NCI-H2171 (cell line): ENCODE measurements around the gene CCDC51.
"Not testable (repeated sequence)": the region's sequence is repeated elsewhere in the genome, so short reads cannot be mapped to it uniquely, and the experiment has no call there.

Source experiments
- DNase-seq: peaks from one replicate; lab custom pipeline; 2025; lab: John Stamatoyannopoulos, UW

CCDC51 gene

DNA sequence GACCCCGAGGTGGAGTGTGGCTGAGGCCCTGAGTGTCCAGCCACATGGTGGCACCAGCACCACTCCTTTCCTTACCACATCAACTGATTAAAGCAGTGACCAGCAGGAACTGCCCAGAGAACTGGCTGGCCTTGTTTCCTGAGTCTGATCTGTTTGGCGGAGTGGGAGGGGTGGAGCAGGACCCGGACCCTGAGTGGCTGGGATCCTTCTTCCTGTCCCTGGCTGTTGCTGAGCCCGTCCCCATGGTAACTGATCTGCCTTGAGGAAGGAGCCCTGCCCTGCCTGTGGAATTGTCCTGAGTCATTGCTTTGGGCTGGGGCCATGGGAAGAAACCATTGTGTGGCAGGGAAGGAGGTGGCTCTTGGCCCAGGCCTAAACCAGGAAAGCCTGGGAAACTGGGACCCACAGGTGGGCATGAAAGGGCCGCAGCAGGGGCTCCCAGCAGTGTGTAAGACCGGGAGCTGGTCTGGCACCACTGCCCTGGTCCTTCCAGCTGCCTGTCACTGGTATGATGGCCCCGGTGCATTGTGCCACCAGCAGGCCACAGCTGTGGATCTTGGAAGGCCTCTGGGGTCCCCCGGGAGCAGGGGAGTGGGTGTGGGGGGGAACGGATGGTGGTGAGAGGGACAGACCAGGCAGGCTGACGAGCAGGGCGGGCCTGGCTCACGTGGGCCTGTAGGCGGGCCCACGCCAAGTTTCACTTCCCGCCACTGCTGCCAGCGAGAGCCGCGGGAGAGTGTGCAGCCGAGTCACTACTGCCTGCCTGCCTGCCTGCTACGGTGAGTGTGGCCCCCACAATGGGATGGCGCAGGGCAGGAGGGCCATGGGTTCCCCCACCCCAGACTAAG, 25.8 kb upstream of the CCDC51 start:
- no peak for DNase-seq

DNA sequence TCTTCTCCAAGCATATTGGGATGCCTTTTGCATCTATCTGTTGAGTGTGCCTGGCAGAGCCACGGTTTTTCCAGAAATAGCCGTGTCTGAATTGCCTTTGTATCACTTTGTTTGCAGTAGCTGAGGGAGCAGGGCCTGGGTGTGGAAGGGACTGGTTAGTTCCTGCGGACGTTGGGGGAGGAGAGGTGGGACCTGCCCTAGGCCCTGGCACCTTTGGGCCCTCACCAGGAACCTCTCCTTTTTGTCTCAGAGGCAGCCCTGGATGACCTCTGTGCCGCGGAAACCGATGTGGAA, 25.3 kb upstream of the CCDC51 start:
- DNase-seq, result no peak

DNA sequence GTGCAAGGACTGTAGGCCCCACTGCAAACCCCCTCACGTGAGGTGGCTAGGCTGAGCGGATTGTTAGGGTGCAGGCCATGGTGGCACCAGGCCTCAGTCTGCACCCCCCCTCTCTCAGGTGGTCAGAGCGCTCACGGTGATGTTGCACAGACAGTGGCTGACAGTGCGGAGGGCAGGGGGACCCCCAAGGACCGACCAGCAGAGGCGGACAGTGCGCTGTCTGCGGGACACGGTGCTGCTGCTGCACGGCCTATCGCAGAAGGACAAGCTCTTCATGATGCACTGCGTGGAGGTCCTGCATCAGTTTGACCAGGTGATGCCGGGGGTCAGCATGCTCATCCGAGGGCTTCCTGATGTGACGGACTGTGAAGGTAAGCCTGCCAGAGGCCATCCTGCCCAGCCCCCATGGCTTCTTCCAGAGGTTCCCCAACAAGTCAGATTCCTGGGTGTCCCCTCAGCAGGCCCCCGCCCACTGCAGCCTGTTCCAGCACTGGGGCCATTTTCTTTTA, 24.8 kb upstream of the CCDC51 start:
- no peak for DNase-seq

DNA sequence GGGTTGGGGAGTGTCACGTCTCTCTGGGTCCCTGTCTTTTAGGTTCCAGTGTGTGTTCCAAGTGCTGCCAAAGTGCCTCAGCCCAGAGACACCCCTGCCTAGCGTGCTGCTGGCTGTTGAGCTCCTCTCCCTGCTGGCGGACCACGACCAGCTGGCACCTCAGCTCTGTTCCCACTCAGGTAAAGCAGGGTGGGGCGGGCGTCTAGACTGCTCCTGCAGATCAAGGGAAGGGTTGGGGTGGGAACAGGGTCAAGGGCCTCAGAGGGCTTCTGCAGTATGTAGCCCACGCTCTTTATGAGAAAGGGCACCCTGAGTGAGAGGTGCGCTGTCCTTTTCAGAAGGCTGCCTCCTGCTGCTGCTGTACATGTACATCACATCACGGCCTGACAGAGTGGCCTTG, 23.8 kb upstream of the CCDC51 start:
- DNase-seq, result no peak

DNA sequence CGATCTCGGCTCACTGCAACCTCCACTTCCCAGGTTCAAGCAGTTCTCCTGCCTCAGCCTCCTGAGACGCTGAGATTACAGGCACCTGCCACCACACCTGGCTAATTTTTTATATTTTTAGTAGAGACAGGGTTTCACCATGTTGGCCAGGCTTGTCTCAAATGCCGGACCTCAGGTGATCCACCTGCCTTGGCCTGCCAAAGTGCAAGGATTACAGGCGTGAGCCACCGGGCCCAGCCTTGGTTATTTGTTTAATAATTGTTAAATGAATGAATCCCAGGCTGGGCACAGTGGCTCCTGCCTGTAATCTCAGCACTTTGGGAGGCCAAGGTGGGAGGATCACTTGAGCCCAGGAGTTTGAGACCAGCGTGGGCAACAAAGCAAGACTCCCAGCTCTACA, 21.8 kb upstream of the CCDC51 start:
- DNase-seq, result not testable (repeated sequence)

DNA sequence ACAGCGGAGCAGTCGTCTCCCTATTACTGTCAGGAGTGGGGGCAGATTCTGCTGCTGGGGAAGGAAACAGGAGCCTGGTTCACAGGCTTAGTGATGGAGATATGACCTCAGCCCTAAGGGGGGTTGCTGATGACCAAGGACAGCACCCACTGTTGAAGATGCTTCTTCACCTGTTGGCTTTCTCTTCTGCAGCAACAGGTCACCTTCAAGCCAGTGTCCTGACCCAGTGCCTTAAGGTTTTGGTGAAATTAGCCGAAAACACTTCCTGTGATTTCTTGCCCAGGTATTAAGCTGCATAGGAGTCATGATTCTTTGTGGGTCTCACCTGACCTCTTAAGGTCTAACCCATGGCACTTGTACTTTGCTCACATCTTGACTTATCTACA, 20.6 kb upstream of the CCDC51 start:
- no peak for DNase-seq

DNA sequence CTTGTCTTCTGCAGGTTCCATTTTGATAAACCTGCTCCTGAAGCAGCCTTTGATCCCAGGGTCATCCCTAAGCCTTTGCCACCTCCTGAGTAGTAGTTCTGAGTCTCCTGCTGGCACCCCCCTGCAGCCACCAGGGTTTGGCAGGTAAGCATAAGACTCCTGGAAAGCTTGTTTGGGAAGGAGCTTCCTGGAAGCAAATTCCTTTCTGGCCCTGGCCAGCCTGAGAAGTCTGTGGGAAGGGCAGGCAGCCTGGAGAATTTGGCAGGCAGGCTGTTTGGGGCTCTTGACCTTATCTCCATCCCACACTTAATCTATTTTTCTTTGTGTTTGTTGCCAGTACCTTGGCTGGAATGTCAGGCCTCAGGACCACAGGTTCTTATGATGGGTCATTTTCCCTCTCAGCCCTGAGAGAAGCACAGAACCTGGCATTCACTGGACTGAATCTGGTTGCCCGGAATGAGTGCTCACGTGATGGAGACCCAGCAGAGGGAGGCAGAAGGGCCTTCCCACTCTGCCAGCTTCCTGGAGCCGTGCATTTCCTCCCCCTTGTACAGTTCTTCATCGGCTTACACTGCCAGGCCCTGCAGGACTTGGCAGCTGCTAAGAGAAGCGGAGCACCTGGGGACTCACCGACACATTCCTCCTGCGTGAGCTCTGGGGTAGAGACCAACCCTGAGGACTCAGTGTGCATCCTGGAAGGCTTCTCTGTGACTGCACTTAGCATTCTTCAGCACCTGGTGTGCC, 20.0 kb upstream of the CCDC51 start:
- no peak for DNase-seq

DNA sequence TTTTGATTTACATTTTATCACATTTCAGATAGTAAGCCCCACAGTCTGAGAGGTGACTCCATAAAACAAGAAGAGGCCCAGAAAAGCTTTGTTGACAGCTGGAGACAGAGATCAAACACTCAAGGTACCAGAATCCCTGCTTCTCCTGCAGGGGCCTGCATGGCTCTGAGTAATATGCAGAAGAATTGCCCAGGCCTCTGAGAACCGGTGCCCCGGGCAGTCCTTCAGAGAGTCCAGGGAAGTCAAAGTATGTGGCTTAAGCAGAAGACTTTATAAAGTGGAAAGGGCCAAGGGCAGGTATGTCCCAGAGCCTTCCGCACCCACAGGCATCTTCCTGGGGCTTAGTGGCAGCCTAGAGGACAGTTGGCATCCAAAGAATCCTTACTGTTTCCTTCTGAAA, 19.4 kb upstream of the CCDC51 start:
- no peak for DNase-seq

DNA sequence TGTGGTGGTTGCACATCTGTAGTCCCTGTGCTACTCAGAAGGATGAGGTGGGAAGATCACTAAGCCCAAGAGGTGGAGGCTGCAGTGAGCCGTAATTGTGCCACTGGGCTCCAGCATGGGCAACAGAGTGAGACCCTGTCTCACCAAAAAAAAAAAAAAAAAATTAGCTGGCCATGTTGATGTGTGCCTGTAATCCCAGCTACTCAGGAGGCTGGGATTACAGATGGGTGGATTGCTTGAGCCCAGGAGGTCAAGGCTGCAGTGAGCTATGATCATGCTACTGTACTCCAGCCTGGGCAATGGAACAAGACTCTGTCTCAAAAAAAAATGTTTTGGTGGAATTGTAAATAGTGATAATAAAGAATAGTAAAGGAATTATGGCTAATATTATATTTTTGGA, 16.5 kb upstream of the CCDC51 start:
- no peak for DNase-seq

DNA sequence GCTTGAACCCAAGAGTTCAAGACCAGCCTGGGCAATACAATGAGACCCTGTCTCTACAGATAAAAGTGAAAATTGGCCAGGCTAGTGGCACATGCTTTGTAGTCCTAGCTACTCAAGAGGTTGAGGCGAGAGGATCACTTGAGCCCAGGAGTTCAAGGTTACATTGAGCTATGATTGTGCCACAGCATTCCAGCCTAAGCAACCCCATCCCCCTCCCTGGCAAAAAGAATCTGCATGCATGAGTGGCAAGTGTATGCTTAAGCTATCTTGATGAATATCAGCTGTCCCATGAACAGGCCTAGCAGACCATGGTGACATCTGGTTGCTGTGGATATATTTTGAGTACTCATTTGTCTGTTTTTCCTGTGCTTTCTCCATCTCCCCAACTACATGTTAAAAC, 11.4 kb upstream of the CCDC51 start:
- DNase-seq, result no peak

DNA sequence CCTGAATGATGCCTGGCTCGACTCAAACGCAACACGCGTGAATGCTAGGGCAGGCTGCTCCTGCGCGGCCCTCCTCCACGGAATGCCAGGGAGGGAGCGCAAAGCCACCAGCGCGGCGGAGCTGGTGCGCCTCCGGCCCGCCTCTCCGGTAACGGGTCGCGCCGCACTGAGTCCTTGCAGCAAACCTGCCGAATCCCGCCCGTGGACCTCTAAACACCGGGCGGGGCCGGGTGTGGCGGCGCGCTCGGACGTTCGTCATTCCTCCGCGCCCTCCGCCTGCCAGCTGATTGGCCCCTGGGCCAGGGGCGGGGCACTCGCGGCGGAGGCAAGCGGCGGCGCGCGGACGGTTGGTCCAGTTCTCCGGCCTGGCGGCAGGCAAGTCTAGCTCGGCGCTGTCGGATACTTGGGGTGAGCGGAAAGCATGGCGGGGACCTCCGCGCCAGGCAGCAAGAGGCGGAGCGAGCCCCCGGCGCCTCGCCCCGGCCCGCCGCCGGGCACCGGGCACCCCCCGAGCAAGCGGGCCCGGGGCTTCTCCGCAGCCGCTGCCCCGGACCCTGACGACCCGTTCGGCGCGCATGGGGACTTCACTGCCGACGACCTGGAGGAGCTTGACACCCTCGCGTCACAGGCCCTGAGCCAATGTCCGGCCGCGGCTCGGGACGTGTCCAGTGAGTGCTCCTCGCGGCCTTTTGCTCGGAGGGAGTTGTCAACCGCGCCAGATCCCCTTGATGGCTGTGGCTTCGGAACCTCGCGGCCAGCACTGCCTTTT, 6.7 kb upstream of the CCDC51 start, which contains the start of gene ATRIP:
Gene ATRIP (plus strand): TSS at position 313 of the 769 bp plus-strand sequence. CDS start 109 bp downstream, at position 422.
- DNase-seq, result peak; percentile 17

DNA sequence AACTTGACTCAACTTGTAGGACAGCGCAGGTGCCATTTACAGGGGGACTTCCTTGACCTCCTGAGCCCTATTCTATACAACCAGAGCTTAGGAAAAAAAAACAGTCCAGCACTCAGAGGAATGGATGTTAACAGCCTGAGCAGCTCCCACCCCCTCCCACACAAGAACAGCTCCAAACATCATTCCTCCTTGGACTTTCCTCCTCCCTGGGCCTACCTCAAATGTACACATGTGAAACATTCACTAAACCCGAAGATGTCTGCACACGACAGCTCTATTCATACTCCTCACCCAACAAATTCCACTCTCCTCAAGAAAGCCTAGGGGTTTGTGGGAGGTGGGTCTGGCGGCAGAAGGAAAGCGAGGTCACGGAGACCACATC, 6.1 kb upstream of the CCDC51 start:
- DNase-seq, result no peak

DNA sequence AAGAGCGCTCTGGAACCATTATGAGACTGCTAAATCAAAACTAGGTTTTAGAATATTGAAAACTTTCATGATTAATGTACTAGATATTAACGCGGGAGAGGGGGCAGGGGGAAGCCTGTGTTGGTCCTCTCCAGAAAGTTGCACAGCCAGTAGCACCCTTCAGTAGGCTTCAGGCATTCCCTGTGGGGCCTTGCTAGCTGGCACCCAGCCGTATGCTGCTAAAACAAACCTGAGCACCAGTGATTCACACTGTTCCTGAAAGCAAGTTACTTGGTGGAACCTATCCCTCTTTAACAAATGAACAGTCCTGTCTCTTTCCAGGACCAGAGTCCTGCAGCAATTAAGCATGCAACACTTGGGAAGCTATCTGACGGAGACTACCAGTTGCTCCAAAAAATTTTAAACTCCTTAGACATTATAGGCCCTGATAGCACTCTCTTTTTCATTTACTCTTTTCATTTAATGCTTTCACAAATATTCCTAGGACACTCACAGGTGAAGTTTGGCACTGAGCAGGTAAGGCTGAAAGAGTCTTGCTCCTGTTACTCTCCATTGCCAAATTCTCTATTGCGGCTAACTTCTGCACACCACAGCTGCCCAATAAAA, 5.5 kb upstream of the CCDC51 start:
- no peak for DNase-seq

DNA sequence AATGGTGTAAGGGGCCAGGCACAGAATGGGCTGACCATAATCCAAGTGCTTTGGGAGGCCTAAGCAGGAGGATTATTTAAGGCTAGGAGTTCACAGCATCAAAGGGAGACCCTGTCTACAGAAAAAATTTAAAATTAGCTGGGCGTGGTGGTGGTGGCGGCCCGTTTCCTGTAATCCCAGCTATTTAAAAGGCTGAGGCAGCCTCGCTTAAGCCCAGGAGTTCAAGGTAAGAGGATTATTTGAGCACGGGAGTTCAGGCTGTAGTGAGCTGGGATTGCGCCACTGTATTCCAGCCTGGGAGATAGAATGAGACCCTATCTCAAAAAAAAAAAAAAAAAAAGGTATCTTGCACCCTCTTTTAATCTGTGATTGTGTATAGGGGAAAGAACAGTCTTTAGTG, 2.0 kb upstream of the CCDC51 start:
- no peak for DNase-seq

DNA sequence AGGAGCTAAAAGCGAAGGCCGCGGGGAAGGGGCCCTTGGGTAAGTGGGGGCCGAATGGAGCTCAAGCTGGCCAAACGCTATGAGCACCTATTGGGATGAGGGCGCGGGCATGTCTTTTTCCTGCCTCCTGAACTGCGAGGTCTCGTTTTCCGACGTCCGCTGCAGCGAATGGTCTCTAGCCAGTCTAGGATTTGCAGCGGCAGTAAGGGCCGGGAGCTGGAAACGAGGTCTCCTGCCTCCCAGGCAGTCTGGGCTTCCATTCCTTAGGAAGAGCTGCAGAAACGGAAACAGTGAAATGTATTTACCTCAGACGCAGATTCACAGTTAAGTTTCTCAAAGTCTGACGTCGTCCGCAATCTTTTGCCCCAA, 655 bp upstream of the CCDC51 start:
- no peak for DNase-seq

DNA sequence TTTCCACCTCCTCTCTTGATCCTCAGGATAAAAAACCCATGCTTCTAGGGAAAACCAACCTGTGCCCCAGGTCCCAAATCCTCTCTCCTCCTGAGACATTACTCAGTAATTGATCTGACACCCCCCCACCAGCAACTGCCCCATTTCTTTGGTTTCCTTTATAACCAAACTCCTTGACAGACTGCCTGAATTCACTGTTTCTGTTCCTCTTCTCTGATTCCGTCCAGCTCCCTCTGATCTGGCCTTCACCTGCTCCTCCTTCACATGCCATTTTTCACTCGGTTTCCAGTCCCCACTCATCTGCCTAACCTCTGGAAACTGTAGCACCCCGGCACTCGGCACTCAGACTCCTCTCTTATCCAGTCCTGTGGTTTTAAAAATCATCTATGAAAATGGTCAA, 2.1 kb downstream of the CCDC51 start:
- no peak for DNase-seq

DNA sequence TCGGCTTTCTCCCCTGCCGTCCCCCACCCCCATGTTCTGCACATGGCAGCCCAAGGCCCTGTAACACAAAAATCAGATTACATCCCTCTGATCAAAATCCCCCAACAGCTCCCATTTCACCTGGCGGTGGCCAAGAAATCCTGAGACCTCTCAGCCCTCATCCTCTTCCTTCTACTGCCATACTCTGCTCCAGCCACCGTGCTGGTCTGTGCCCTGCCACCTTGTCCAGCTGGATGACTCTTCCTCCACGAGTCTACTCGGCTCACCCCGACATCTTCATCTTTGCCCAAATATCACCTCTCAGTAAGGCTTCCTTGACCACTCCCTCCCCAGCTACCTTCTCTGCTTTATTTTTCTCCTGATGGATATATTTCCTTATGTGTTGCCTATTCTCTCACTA, 3.1 kb downstream of the CCDC51 start:
- no peak for DNase-seq

DNA sequence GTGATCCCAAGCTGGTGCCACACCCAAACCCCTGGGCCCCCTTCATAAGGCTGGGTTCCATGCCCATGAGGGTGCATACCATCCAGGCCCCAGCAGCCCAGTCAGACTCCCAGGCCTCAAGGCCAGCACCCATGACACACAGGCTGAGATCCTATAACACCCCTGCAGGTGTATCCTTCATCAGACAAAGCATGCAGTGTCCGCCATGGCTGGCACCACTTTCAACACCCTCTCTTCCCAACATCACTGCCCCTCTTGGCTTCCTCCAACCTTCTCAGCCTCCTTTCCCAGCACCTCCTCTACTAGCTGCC, 3.5 kb downstream of the CCDC51 start:
- no peak for DNase-seq

DNA sequence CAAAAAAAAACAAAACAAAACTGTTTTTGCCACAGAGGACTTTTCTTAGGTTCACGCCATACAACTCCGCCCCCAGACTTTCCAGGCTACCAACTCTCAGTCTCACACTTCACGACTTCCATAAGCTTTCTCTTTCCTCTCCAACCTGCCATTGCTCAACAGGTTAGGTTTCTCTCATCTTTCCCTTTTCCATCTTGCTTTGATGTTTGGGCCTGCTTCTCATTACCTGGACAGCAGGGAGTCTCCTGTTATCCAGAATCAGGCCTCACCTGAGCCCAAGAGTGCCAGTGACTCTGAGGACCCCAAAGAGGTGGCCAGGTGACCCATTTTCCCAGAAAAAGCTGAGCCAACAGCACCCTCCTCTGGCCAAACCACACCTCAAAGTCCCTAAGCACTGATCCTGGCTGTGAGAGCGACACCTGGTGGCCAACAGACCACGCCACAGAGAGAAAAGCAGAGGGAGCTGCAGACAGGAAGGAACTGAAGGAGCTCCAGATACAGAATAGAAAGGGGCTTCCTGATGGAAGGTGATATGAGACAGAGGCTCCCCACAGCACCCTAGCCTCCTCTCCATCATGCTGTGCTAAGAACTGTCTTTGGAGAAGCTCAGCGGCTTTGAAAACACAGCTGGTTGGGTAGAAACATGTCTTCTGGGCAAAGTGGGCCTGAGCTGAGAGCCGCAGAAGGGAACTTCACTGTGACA, 4.0 kb downstream of the CCDC51 start:
- DNase-seq, result peak; percentile 48

DNA sequence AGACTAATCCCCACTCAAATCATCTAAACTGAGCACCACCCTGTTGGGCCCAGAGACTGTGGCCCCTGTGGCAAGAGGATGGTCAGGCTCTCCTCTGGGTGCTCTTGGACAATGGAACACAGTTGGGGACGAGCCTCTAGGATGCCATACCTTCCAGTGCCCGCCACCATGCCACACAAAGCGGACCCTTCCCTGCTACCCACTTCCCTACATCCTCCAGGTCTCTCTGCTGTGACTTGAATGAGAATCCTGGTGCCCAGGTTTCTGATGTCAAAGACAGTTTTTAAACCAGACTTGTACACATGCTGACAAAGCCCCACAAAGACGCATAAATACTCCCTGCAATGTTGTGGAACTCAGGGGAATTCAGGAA, 4.7 kb downstream of the CCDC51 start:
- no peak for DNase-seq

DNA sequence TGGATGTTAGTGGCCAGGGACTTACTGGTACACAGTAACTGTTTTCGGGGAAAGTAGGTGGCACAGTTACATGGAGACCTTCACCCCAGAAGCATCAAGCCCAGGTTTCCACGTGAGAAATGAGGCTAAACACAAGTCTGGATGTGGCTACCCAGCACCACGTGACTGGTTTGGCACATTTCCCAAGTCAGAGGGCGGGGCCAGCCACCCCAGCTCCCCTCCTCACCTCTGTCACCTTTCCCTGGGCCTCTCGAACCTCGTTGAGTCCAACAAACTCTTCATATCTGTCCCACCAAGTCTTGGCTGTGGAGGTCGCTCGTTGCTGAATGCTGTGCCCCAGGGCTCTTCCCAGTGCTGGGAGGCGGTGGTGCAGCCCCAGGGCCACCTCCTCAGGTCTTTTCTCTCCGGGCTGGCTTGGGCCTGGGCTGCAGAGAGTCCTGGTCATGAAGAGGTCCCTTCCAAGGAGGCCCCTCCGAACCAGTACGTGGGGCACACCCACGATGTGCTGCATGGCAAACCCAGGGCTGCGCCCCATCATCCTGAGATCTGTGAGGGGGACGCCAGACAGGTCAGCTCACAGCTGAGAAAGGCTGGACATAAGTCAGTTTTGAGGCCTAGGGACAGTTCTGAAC, 5.2 kb downstream of the CCDC51 start:
- DNase-seq, result no peak
